ENCODE results near the gene TUB.

TUB gene

DNA sequence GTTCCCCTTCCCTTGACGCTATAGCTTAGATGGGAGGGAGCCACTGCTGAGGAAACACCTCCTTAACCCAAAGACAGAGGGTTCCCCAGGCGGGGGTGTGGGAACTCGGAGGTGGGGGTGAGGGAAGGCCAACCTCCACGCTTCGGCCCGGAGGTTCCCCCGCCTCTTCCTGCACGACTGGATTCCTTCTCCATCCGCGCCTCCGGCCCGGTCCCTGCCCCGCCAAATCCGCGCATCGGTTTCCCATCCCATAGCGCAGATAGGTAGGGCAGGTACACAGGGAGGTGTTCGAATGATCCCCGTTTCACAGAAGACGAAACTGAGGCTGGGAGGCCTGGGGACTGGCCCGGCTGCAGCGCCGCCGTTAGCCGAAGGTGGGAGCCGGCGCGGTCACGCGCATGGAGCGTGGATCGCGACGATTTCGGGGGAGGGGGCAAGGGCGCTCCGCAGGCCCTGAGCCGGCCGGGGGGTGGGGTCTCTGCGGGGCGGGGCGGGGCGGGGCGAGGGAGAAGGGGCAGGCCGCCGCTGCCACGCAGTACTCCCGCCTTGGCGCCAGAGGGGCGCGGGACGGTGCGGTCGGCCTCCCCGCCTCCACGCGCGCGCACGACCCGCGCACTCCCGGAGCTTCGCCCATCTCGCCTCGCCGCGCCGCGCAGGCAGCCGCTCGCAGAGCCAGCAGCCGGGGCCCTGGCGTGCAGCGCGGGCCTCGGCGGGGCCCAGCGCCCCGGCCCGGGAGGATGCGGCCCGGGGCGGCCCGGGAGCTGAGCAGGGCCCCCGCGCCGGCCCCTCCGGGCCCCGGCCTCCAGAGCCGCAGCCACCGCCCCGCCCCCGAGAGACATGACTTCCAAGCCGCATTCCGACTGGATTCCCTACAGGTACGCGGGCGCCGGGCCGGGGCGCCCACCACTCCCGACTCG, at the start of gene TUB:
TSS of gene TUB (plus strand) at position 538 of the 917 bp plus-strand sequence. CDS start at position 838, 300 bp downstream.
- peak; percentile 81 for DNase-seq

- DNase-seq: no peak
Measured at GRCh38 chr11:8031248-8032115, 49.5 kb upstream of the TUB start.

DNA sequence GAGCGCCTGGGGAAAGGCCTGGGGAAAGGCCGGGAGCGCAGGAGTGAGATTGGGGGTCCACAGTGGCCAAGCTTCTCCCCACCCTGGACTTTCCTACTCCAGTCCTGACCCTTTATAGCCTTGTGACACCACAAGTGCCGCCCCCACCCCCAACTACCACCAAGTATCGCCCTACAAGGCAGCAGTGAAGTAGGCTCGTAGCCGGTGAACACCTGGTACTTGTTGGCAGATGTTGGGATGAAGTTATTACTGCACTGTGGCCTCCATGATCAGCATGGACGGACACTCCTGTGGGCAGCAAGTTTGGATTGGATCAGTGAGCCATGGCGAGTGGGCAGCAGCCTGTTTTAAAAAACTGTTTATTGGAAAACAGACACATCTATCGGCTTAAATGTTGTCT, 48.9 kb upstream of the TUB start:
- no peak for DNase-seq

GRCh38 chr11:8032576-8033304, 48.3 kb upstream of the TUB start:
- no peak for DNase-seq

DNA sequence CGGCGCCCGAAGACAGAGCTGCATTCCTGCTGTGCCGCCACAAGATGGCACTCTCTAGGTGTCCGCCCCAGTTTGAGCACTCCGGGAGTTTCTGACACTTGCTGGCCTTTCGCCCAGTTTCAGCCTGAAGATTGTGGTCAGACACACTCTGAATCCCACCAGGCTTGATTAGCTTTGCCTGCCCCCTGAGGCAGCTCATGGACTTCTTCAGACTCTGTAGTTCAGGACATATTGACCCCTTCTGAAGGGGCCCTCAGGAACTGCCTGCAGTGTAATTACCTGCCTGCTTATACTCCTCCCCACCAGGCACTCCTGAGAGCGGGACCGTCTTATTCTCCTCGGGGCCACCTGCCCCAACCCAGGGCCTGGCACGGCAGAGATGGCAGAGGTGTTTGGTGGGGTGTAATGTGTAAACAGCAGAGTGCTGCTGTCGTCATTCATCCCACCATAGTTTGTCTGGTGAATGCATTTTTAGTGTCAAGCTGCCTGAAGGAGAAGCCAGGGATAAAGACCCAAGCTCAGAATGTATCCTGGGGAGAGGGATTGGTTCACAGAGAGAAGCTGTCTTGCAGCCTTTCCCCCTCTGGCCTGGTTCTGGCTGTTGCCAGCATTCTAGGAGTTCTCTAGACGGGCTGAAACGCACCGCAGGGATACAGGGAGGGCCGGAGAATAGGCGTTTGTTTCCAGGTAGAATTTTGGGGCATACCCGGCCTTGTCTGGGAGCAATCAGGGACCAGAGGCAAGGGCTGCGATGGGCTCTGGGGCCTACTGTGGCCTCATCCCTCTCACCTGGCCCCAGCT, 47.5 kb upstream of the TUB start:
- peak; percentile 95 for DNase-seq

DNA sequence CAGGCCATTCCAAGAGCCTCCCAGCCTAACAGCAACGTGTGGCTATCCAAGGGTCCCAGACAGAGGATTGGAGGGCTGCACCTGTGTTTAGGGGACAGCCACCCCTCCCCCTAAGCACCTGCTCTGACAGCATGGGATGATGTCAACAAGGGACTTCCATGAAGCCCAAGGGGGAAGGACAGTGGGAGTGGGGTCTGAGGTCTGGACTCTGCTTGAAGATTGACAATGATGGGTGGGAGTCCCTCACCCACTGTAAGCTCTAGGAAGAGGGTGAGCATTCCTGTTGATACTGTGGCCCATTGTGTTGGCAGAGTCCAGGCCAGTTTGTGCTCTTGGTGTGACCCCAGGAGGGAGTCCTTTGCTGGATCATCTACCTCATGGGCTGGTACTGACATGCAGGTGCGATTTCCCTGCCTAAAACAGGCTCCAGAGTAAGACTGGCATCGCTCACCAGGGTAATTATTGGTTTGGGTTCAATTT, 46.9 kb upstream of the TUB start:
- DNase-seq: no peak

DNA sequence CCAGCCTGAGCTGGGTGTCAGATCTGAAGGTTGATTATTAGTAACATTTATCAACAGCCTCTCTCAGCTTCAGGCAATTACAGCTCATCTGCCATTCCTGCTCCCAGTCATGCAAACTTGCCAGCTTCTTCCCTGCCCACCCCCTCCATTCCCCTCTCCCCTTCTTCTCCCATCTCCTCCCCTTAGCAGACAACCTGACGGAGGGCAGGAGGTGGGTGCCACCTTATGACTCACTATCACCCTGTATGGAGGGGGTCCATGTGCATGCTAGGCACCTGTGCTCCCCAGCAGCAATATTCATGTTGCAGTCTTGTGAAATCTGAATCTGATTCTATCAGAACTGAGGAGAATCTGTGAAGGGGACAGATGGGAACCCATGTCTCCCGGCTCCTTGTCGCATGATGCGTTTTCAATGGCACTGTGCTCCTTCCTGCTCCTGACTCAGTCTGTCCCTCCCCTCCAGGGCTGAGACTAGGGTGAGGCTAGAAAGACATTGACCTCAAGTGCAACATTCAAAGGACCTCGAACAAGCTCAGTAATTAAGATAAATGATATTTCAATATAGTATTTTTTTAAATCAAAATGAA, 46.3 kb upstream of the TUB start:
- DNase-seq: no peak

DNA sequence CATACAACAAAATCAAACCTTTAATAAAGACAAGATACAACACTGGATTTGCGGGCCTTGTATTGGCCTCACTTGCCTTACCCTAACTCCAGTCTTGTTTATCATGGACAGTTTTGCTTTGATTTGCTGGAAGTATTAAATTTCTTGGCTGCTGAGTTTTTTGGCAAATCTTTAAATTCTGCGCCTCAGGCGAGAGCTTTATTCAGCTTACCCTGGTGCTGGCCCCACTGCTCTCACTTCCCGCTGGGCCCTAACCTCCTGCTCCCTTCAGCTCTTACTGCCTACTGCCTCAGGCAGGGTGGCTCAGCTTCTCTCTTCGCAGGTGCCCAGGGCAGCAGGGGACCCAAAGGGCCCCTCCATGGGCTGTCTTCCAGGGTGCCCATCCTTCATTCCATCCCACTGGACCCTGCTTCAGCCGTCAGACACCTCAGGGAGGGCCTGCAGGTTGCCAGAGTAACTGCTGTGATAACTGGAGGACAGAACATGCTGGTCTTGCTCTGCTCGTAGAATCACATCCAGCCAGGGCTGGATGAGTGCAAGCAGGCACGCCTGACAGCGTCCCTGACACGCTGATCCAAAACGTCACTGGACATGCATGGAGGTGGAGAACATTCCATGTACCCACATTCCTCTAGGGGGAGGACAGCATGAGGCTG, 45.7 kb upstream of the TUB start:
- DNase-seq: peak; percentile 72

- no peak for DNase-seq
Measured at GRCh38 chr11:8036002-8036802, 44.8 kb upstream of the TUB start.

- no peak for DNase-seq
Measured at GRCh38 chr11:8036986-8037385, 44.0 kb upstream of the TUB start.

- peak; percentile 90 for DNase-seq
Measured at GRCh38 chr11:8038393-8038792, 42.6 kb upstream of the TUB start.

DNA sequence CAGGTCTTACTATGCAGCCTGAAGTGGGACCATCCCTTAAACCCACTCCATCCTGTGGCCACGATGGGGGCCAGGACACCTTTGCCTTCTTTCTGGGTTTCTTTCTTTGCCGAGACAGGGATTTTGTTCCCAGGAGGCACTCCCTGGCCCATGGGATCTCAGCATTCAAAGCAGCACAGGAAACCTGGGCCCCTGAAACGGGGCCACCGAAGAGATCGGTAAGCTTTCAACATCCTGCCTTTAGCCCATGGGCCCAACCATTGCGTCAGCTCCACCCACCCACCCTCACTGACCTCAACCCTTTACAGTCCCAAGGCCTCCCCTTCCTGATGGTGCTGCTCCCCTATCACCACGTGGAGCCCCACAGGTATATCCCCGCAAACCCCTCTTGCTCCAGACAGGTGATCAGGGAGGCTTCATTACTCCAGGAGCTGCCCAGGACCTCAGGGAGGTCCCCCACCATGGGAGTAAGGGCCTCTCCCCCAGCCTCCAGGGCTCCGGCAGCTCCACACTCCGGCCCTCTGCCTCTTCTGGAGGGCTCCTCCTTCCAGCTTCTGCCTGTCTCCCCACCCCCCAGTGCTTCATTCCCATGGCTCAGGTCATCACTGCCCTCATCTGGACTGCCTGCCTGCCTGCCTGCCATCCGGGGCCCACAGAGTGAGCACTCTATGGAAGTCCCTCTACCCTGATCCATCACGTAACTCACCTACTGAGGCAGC, 42.0 kb upstream of the TUB start:
- no peak for DNase-seq

- DNase-seq: no peak
Measured at GRCh38 chr11:8039530-8040260, 41.3 kb upstream of the TUB start.

DNA sequence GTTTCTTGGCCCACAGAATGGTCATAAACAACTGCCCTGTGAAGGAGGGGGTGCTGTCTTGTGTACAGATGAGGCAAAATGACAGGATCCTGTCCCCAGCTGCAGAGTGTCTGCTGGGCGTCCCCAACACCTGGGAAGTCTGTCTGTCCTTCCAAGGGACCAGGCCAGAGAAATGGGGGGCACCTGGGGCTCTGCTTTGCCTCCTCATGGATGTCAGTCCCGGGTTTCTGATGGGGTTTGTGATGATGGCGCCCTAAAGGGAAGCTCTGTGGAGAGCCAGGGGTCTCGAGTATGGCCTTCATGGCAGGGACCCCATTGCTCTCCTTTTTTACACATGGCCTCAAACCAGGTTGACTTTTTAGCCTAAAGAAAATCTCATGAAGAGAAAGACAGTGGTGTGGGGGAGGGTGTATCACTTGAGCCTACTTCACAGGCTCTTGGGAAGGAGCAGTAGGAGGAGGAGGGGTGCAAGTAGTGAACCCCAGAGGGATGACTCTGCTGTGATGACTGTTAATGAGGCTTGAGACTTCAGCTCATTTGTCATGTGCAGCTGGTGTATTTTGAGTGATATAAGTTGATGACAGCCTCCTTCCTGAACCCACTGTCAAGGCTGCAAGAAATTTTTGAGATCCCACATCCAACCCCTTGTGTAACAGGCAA, 40.6 kb upstream of the TUB start:
- no peak for DNase-seq

- no peak for DNase-seq
Measured at GRCh38 chr11:8040921-8041285, 40.1 kb upstream of the TUB start.

GRCh38 chr11:8041576-8041975, 39.4 kb upstream of the TUB start:
- DNase-seq: no peak

DNA sequence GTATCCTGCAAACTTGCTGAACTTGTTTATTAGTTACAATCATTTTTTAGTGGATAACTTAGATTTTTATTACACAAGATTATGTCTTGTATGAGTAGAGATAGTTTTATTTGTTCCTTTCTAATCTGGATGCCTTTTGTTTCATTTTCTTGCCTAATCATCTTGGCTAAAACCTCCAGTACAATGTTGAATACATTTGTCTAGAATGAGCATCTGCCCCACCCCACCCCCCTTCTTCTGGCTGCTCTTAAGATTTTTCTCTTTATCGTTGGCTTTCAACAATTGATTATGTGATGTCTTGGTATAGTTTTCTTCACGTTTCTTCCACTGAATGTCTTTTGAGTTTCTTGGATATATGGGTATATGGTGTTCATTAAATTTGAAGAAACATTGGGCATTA, 37.3 kb upstream of the TUB start:
- no peak for DNase-seq

DNA sequence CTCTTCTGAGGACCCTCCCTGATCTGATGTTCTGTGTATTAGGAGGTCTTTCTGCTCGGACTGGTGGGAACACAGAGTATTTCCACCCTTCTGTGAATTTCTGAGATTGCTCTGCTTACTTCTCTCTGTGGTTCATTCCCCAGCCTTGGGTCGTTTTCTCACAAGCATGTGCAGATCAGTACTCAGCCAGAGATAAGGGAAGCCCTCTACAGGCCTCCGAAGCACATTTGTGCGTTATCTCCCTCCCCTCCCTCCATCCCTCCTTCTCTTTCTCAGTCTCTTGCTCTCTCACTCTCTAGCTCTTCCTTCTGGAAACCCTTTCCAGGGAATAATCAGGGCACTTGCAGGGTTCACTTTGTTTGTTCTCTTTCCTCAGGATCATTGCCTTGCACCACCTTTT, 35.2 kb upstream of the TUB start:
- DNase-seq: no peak
